GM12873 (cell line): ENCODE measurements around the gene ZC3H10.

Source experiments
- TF ChIP-seq, protein P1 (sequence below): IDR thresholded peaks from 2 replicates; pipeline ENCODE4 v1.5.1; 2012; ENCODE audit warnings: low read depth, mild to moderate bottlenecking, moderate library complexity, low read length, control low read depth; ENCODE audit not compliant: insufficient read depth; ENCODE audit errors: missing control alignments

ZC3H10 gene

DNA sequence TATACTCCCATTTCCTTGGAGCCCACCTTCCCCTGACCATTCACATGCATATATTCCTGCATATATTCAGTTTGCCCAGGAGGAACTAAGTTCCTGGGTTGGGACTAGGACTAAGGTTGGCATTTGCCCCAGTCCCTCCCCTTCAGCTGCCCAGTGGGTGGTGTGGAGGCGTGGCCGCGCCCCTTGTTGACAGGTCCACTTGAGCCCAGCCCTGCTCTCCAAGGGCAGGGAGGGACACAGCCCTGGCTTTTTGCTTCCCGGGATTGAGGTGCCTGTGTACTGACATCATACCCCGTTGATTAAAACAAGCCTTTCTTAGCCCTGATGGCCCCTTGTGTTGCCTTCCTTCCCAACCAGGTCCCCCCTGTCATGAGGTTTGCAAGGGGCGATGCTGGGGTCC is 30.8 kb upstream of the ZC3H10 start:
- TF ChIP-seq, protein P1, sequence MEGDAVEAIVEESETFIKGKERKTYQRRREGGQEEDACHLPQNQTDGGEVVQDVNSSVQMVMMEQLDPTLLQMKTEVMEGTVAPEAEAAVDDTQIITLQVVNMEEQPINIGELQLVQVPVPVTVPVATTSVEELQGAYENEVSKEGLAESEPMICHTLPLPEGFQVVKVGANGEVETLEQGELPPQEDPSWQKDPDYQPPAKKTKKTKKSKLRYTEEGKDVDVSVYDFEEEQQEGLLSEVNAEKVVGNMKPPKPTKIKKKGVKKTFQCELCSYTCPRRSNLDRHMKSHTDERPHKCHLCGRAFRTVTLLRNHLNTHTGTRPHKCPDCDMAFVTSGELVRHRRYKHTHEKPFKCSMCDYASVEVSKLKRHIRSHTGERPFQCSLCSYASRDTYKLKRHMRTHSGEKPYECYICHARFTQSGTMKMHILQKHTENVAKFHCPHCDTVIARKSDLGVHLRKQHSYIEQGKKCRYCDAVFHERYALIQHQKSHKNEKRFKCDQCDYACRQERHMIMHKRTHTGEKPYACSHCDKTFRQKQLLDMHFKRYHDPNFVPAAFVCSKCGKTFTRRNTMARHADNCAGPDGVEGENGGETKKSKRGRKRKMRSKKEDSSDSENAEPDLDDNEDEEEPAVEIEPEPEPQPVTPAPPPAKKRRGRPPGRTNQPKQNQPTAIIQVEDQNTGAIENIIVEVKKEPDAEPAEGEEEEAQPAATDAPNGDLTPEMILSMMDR: no peak

DNA sequence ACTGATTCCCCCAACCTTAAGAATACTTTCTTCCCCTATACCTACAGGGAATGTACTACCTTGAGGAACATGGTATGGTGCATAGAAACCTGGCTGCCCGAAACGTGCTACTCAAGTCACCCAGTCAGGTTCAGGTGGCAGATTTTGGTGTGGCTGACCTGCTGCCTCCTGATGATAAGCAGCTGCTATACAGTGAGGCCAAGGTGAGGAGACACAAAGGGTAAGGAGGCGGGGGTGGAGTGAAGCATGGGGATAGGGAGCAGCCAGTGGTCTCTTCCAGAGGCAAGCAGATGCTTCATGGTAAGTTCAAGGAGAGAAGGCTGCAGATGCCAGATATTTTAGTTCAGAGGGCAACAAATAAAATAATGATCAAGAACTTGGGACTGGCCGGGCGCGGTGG is 20.3 kb upstream of the ZC3H10 start:
- TF ChIP-seq, protein P1: no peak

DNA sequence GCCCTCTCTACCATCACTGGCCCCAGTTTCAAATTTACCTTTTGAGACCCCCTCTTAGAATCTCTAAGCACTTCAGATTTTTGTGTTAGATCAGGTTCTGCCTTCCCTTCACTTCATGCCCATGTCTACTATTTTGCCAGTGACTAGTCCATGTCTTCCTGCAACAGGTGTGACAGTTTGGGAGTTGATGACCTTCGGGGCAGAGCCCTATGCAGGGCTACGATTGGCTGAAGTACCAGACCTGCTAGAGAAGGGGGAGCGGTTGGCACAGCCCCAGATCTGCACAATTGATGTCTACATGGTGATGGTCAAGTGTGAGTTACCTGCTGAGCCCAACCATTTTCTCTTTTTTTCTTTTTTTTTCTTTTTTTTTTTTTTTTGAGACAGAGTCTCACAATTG is 19.5 kb upstream of the ZC3H10 start:
- TF ChIP-seq, protein P1: no peak

DNA sequence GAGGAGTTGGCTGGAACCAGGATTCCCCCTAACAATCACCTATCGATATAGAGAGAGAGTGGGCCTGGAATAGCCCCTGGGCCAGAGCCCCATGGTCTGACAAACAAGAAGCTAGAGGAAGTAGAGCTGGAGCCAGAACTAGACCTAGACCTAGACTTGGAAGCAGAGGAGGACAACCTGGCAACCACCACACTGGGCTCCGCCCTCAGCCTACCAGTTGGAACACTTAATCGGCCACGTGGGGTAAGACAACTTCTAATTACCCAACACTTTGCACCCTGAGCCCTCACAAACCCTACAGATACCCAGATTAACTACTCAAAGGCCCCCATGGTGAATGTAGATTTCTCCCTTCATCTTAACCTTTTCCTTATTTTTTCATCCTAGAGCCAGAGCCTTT is 18.3 kb upstream of the ZC3H10 start:
- TF ChIP-seq, protein P1: no peak

DNA sequence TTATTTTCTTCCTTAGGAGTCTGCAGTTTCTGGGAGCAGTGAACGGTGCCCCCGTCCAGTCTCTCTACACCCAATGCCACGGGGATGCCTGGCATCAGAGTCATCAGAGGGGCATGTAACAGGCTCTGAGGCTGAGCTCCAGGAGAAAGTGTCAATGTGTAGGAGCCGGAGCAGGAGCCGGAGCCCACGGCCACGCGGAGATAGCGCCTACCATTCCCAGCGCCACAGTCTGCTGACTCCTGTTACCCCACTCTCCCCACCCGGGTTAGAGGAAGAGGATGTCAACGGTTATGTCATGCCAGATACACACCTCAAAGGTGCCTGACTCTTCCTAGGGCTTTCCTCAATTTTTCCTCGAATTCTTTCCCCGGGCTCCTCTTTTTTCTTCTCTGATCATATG is 17.0 kb upstream of the ZC3H10 start:
- TF ChIP-seq, protein P1: no peak

DNA sequence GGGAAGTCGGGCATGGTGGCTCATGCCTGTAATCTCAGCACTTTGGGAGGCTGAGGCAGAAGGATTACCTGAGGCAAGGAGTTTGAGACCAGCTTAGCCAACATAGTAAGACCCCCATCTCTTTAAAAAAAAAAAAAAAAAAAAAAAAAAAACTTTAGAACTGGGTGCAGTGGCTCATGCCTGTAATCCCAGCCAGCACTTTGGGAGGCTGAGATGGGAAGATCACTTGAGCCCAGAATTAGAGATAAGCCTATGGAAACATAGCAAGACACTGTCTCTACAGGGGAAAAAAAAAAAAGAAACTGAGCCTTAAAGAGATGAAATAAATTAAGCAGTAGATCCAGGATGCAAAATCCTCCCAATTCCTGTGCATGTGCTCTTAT is 15.4 kb upstream of the ZC3H10 start:
- TF ChIP-seq, protein P1: no peak

DNA sequence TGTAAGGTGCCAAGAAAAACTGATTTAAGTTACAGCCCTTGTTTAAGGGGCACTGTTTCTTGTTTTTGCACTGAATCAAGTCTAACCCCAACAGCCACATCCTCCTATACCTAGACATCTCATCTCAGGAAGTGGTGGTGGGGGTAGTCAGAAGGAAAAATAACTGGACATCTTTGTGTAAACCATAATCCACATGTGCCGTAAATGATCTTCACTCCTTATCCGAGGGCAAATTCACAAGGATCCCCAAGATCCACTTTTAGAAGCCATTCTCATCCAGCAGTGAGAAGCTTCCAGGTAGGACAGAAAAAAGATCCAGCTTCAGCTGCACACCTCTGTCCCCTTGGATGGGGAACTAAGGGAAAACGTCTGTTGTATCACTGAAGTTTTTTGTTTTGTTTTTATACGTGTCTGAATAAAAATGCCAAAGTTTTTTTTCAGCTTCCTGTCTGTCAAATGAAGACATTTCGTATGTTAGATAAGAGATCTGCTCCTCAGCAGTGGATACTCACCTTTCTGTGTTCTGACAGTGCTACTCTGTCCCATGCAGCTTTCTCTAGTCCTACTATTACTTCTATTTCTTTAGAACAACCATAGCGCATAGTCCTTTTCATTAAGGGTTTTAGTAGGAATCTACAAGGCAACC is 14.9 kb upstream of the ZC3H10 start:
- TF ChIP-seq, protein P1: no peak
